HG03060 (cell line): ENCODE measurements around the gene F12.
"Not testable (repeated sequence)": the region's sequence is repeated elsewhere in the genome, so short reads cannot be mapped to it uniquely, and the experiment has no call there.

Experiments used
- ATAC-seq: cut with Tn5 transposase; IDR thresholded peaks from one replicate; pipeline ENCODE4 v1.9.1; 2021; ENCODE audit warnings: low read depth, moderate number of reproducible peaks; ENCODE audit not compliant: unreplicated experiment

The F12 gene

GRCh38 chr5:177419046-177419445 is 9.7 kb upstream of the F12 start:
- no peak for ATAC-seq

GRCh38 chr5:177417081-177417480 is 7.7 kb upstream of the F12 start:
- ATAC-seq, result not testable (repeated sequence)

- no peak for ATAC-seq
Observed at GRCh38 chr5:177414481-177414880, 5.1 kb upstream of the F12 start.

- peak; percentile 65 for ATAC-seq
Observed at GRCh38 chr5:177412603-177413233, 3.4 kb upstream of the F12 start.

GRCh38 chr5:177410575-177410974 is 1.2 kb upstream of the F12 start:
- no peak for ATAC-seq

- ATAC-seq, result no peak
Observed at GRCh38 chr5:177405805-177406204, 3.6 kb downstream of the F12 start.

GRCh38 chr5:177405312-177405711 is 4.1 kb downstream of the F12 start:
- ATAC-seq, result no peak

GRCh38 chr5:177404641-177405179 is 4.7 kb downstream of the F12 start:
- ATAC-seq, result no peak

GRCh38 chr5:177403792-177404640 is 5.3 kb downstream of the F12 start:
- peak; percentile 42 for ATAC-seq

- peak; percentile 2 for ATAC-seq
Observed at GRCh38 chr5:177403102-177403791, 6.1 kb downstream of the F12 start.

- no peak for ATAC-seq
Observed at GRCh38 chr5:177402271-177403043, 6.9 kb downstream of the F12 start.

GRCh38 chr5:177399997-177400868 is 9.1 kb downstream of the F12 start, which contains the start of gene PFN3:
Gene PFN3, minus strand, starts transcription at chr5:177400661. Its CDS starts 85 bp downstream, at chr5:177400576.
- no peak for ATAC-seq

GRCh38 chr5:177397875-177398390 is 11.4 kb downstream of the F12 start:
- ATAC-seq, result no peak

GRCh38 chr5:177396807-177397206 is 12.6 kb downstream of the F12 start:
- no peak for ATAC-seq

- no peak for ATAC-seq
Observed at GRCh38 chr5:177396078-177396477, 13.3 kb downstream of the F12 start.

GRCh38 chr5:177393990-177394389 is 15.4 kb downstream of the F12 start:
- ATAC-seq, result no peak

- ATAC-seq, result no peak
Observed at GRCh38 chr5:177393206-177393765, 16.1 kb downstream of the F12 start.

- no peak for ATAC-seq
Observed at GRCh38 chr5:177392765-177393164, 16.6 kb downstream of the F12 start.
